Measurements from ENCODE around the gene EED. TPM values are rescaled to one million over a fixed set of nuclear protein-coding genes. Genes with fewer than 3 reads are reported as not detected.
"Not testable (repeated sequence)": the region's sequence is repeated elsewhere in the genome, so short reads cannot be mapped to it uniquely, and the experiment has no call there.

Gene EED
- polyA plus RNA-seq, 1 experiment = 5.7 TPM

DNA sequence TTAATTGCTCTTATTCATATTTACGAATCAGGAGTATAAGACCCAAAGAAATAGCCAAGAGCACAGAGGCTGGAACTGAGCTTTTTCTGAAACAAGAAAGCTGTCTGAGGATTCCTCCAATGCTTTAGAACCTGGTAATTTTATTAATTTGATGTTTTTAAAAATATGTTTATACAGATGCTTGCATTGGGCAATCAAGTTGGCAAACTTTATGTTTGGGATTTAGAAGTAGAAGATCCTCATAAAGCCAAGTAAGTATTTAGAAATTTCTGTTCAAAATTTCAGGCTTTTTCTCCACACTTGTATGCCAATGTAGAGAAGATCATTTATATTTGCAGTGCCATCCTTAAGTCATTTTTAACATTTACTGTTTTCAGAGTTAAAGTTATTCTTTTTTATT, 33.2 kb downstream of the EED start:
- DNase-seq (ENCODE audit: low read depth) = no peak
- ChIA-PET CTCF (interaction anchor here (1.0 kb wide), 1 partner anchor 14 kb away, joined by 3 read pairs; no protein-coding TSS in a partner anchor), POLR2A (no interaction called here)
- Histone ChIP-seq H3K27me3 (ENCODE audit: control insufficient read depth, insufficient read depth, low read length) (no peaks in the 10 kb centered on the region), H3K36me3 (ENCODE audit: control insufficient read depth, insufficient read depth, low read length) (peaks cover 2% of the 10 kb centered on the region; the same call in 1 of the 2 replicates), H3K4me3 (ENCODE audit: low read depth, low read length) (no peak overlapping the region)
- TF ChIP-seq, protein P1, sequence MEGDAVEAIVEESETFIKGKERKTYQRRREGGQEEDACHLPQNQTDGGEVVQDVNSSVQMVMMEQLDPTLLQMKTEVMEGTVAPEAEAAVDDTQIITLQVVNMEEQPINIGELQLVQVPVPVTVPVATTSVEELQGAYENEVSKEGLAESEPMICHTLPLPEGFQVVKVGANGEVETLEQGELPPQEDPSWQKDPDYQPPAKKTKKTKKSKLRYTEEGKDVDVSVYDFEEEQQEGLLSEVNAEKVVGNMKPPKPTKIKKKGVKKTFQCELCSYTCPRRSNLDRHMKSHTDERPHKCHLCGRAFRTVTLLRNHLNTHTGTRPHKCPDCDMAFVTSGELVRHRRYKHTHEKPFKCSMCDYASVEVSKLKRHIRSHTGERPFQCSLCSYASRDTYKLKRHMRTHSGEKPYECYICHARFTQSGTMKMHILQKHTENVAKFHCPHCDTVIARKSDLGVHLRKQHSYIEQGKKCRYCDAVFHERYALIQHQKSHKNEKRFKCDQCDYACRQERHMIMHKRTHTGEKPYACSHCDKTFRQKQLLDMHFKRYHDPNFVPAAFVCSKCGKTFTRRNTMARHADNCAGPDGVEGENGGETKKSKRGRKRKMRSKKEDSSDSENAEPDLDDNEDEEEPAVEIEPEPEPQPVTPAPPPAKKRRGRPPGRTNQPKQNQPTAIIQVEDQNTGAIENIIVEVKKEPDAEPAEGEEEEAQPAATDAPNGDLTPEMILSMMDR (IDR thresholded peaks at IDR 0.05; ENCODE audit: insufficient read depth, low read depth, low read length) = no peak

DNA sequence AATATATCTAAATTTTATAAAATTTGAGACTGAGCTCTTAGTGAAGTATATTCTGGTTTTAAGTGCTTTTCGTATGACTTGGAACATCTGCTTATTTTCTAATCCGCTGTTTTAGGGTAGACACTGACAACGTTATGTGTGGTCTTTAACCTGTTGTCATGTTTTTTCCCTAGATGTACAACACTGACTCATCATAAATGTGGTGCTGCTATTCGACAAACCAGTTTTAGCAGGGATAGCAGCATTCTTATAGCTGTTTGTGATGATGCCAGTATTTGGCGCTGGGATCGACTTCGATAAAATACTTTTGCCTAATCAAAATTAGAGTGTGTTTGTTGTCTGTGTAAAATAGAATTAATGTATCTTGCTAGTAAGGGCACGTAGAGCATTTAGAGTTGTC, 33.7 kb downstream of the EED start:
- peaks cover 2% of the 10 kb centered on the region; the same call in 1 of the 2 replicates for H3K36me3 ChIP-seq (ENCODE audit: control insufficient read depth, insufficient read depth, low read length)
- ChIA-PET CTCF (interaction anchor here (1.0 kb wide), 1 partner anchor 14 kb away, joined by 3 read pairs; no protein-coding TSS in a partner anchor), POLR2A (no interaction called here)
- no peaks in the 10 kb centered on the region for H3K27me3 ChIP-seq (ENCODE audit: control insufficient read depth, insufficient read depth, low read length)
- TF ChIP-seq, protein P1 (IDR thresholded peaks at IDR 0.05; ENCODE audit: insufficient read depth, low read depth, low read length) = no peak
- H3K4me3 ChIP-seq (ENCODE audit: low read depth, low read length) = no peak overlapping the region
- DNase-seq (ENCODE audit: low read depth) = no peak

DNA sequence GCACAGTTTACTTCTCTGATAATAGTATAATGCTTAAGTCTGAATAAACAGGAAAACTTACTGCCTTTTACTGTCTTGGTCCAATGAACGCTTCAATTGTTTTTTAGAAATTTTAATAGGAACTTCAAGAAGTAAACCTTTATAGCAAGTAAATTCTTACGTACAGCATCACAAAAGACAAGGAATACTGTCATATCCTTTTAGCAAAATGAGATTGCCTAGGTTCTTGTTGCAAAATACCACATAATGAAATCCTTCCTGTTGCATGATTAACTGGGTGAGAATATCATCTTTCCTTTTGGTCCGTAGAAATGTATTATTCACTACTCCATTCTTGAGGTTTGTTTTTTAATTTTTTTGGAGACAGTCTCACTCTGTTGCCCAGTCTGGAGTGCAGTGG, 35.2 kb downstream of the EED start:
- H3K4me3 ChIP-seq (ENCODE audit: low read depth, low read length) = no peak overlapping the region
- H3K36me3 ChIP-seq (ENCODE audit: control insufficient read depth, insufficient read depth, low read length) = peaks cover 6% of the 10 kb centered on the region
- CTCF ChIA-PET = interaction anchor here (1.0 kb wide), 1 partner anchor 11 kb away, joined by 4 read pairs; no protein-coding TSS in a partner anchor

DNA sequence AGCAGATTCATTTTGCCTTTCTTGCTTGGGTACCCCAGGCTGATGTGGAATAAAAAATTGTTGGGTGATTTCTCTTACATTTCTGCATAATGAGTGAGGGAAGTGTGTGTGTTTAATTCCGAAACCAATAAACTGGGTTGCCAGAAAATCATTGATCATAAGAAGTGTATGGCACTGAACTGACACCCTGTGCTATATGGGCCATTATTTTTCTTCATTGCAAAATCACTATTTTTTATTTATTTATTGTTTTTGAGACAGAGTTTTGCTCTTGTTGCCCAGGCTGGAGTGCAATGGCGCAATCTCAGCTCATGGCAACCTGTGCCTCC, 42.9 kb downstream of the EED start:
- Histone ChIP-seq H3K36me3 (ENCODE audit: control insufficient read depth, insufficient read depth, low read length) (peaks cover 4% of the 10 kb centered on the region; the same call in 1 of the 2 replicates), H3K4me3 (ENCODE audit: low read depth, low read length) (no peak overlapping the region), H3K27me3 (ENCODE audit: control insufficient read depth, insufficient read depth, low read length) (no peaks in the 10 kb centered on the region)
- no peak for DNase-seq (ENCODE audit: low read depth)
- CTCF ChIA-PET = interaction anchor here (3.0 kb wide), 1 partner anchor 432 kb away, joined by 9 read pairs; the partner anchor contains the start of gene CCDC83
- POLR2A ChIA-PET = no interaction called here
- TF ChIP-seq, protein P1 (IDR thresholded peaks at IDR 0.05; ENCODE audit: insufficient read depth, low read depth, low read length) = no peak

More for the DNA sequence above, 35.2 kb downstream of the EED start:
- TF ChIP-seq, protein P1 (IDR thresholded peaks at IDR 0.05; ENCODE audit: insufficient read depth, low read depth, low read length) = no peak
- H3K27me3 ChIP-seq (ENCODE audit: control insufficient read depth, insufficient read depth, low read length) = no peaks in the 10 kb centered on the region
- no peak for DNase-seq (ENCODE audit: low read depth)
- POLR2A ChIA-PET = no interaction called here

DNA sequence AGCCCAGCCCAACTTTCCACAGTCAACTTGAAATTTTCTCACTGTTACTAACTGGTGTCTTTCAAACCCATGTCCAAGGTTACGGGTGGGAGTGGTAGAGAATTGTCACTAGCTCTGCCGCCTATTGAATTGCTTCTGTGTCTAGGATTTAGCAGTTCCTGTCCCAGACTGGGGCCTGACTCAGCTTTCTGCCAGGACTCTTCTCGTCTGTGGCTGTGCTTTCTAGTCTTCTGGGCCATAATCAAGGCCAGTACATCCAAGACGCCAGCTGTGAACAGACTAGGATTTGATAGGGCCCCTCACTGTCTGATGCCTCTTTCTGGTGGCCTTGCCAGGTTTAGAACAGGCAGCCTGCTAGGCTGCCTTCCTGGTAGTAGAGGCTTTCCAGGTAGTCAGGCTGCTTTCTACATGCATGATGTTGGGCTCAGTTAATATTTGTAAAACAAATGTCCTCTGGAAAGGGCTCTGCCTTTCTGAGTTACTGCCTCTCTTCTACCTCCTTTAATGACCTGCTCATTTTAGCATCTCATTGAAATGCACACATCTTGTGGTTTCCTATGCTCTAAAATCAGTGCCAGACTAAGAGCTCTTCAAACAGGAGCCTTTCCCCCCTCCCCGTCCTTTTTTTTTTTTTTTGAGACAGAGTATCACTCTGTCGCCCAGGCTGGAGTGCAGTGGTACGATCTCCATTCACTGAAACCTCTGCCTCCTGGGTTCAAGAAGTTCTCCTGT, 44.4 kb downstream of the EED start:
- ChIA-PET POLR2A (no interaction called here), CTCF (interaction anchor here (1.3 to 3.0 kb wide), 2 partner anchors 398 to 434 kb away, joined by 3 to 9 read pairs; partner anchors contain the start of gene CCDC83)
- TF ChIP-seq, protein P1 (IDR thresholded peaks at IDR 0.05; ENCODE audit: insufficient read depth, low read depth, low read length) = no peak
- Histone ChIP-seq H3K36me3 (ENCODE audit: control insufficient read depth, insufficient read depth, low read length) (peaks cover 4% of the 10 kb centered on the region; the same call in 1 of the 2 replicates), H3K27me3 (ENCODE audit: control insufficient read depth, insufficient read depth, low read length) (no peaks in the 10 kb centered on the region), H3K4me3 (ENCODE audit: low read depth, low read length) (no peak overlapping the region)
- DNase-seq (ENCODE audit: low read depth) = no peak

DNA sequence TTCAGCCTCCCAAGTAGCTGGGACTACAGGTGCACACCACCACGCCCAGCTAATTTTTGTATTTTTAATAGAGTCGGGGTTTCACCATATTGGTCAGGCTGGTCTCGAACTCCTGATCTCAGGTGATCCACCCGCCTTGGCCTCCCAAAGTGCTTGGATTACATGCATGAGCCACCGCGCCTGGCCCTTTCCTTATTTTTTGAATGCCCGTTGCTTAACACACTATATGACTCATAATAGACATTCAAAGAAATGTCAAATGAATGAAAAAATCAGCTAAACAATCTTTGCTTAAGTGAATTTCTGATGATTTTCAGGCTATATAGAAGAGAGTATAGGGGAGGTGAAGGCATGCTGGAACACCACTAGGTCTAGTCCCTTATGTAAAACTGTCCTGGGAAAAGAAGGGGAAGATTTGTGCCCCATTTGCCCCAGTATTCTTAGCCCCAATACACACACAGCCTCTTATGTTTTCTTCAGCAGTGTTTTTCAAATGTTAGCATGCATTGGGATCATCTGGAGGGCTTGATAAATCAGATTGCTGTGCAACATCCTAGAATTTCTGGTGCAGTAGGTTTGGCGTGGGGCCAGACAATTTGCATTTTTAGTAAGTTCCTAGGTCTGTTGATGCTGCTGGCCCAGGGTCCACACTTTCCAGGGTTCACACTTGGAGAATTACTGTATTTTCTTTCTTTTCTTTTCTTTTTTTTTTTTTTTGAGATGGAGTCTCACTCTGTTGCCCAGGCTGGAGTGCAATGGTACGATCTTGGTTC, 45.1 kb downstream of the EED start:
- H3K36me3 ChIP-seq (ENCODE audit: control insufficient read depth, insufficient read depth, low read length); H3K27me3 ChIP-seq (ENCODE audit: control insufficient read depth, insufficient read depth, low read length); DNase-seq (ENCODE audit: low read depth); POLR2A ChIA-PET; H3K4me3 ChIP-seq (ENCODE audit: low read depth, low read length): not testable (repeated sequence)
- CTCF ChIA-PET = interaction anchor here (1.1 to 3.0 kb wide), 3 partner anchors 399 to 435 kb away, joined by 3 to 9 read pairs (median 4); partner anchors contain the start of gene CCDC83

All from BJ (cell line).